Upper lobe of left lung (tissue), 6 donors: Measurements from ENCODE around the gene ADGRF1. TPM values are rescaled to one million over a fixed set of nuclear protein-coding genes. Genes with fewer than 3 reads are reported as not detected.
A peak's percentile ranks its signal among the peaks of the same experiment; 100 is the strongest.

Experiments used
- ATAC-seq, 2 donors: fragments of 200-7000 bp; cut with Tn5 transposase; one replicate each; pipeline ENCODE4 v1.9.1; 2022; ENCODE audit warnings: mild to moderate bottlenecking in 2 of 2, moderate library complexity in 2 of 2; ENCODE audit not compliant: low FRiP score in 2 of 2
- DNase-seq, 2 donors: peaks; one replicate each; pipeline ENCODE4 v3.0.0-alpha.2; 2019 to 2020
- H3K27ac ChIP-seq, 4 donors: fragments of 200-600 bp; sonication (generic); one replicate each; pipeline ENCODE4 v1.5.1; 2016 to 2019
- H3K27me3 ChIP-seq, 4 donors: fragments of 200-600 bp; sonication (generic); one replicate each; pipeline ENCODE4 v1.5.1; 2017 to 2019
- H3K36me3 ChIP-seq, 4 donors: fragments of 200-600 bp; sonication (generic); one replicate each; pipeline ENCODE4 v1.5.1; 2016 to 2019
- H3K4me1 ChIP-seq, 4 donors: fragments of 200-600 bp; sonication (generic); one replicate each; pipeline ENCODE4 v1.5.1; 2018 to 2019
- H3K4me3 ChIP-seq, 4 donors: fragments of 200-600 bp; sonication (generic); one replicate each; pipeline ENCODE4 v1.5.1; 2017 to 2019; ENCODE audit warnings: mild to moderate bottlenecking in 2 of 4, moderate library complexity in 1 of 4
- H3K9me3 ChIP-seq, 4 donors: fragments of 200-600 bp; sonication (generic); one replicate each; pipeline ENCODE4 v1.5.1; 2018 to 2019
- EP300 ChIP-seq, 4 donors: sonication (generic); formaldehyde crosslinking; IDR thresholded peaks; one replicate each; pipeline ENCODE4 v1.5.1; 2017; ENCODE audit warnings: antibody characterized with exemption in 4 of 4, control low read depth in 2 of 4
- POLR2A ChIP-seq, 4 donors: fragments of 450-650 bp; IDR thresholded peaks; one replicate each; pipeline ENCODE4 v1.5.1; 2016 to 2017; ENCODE audit warnings: antibody characterized with exemption in 4 of 4, mild to moderate bottlenecking in 2 of 4
- POLR2AphosphoS5 ChIP-seq, 2 donors: sonication (generic); formaldehyde crosslinking; IDR thresholded peaks; one replicate each; pipeline ENCODE4 v1.5.1; 2017; ENCODE audit warnings: antibody characterized with exemption in 2 of 2
- WGBS, 2 donors: methylation state at CpG; one replicate each; pipeline ENCODE4 v1.1.5; 2017 to 2018; 5-methylcytosine and 5-hydroxymethylcytosine counted together
- total RNA-seq, 6 donors: library from RNA; depleted of rRNA in 4 of 6; stranded (reverse); fragments of >200 nt in 4 of 6; gene quantifications; one replicate each; pipeline versions ENCODE4 v1.1.0 to v1.2.1, GENCODE V29; 2016 to 2021
- TF ChIP-seq, protein P1 (sequence below), 6 experiments: fragments of 450-650 bp in 4 of 6; fragments of 200-600 bp in 2 of 6; sonication (generic) in 2 of 6; IDR thresholded peaks; one replicate each; pipeline ENCODE4 v1.5.1; 2016 to 2019; ENCODE audit warnings: antibody characterized with exemption in 6 of 6
- donor health status: DM: no; HTN: no; CAD: no; lungs with moderate emphysema.
- donor health status: DM: no; HTN: yes; CAD: no; lungs with severe emphysema.

ADGRF1 gene
- total RNA-seq, 6 donors from 2014 or later, result 2.3 to 10.3 (median 7.5) TPM

DNA sequence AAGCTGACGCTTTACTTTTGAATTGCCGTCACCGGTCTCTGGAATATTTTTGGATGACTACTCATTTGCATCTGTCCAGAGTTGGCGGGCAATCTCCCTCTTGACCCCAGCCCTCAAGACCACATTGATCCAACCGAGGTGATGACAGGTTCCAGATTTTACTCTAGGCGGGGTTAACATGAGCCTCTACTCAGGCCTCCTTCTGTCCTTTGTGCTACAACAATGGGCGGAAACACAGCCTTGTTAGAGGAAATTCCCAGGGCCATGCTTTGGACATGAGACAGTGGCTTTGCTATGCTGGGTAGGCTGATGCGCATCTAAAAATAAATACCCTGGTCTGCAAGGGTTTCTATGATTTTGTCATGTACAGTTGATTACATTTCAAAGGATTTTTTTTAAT is 93.4 kb downstream of the ADGRF1 start:
- Histone ChIP-seq H3K9me3 (no peaks in the 10 kb centered on the region), H3K4me1 (peaks cover 43 to 59% (median 51%) of the 10 kb centered on the region in 4 donors), H3K27me3 (no peaks in the 10 kb centered on the region), H3K27ac (peak overlapping the region; percentile 78 to 88 (median 84)), H3K4me3 (no peak overlapping the region), H3K36me3 (no peaks in the 10 kb centered on the region)
- DNase-seq (no peak), ATAC-seq (no peak)
- WGBS, 2 donors, result 55 to 62% methylated on average over 8 of the region's 8 CpGs
- TF ChIP-seq POLR2A (IDR thresholded peaks at IDR 0.05) (no peak), POLR2AphosphoS5 (IDR thresholded peaks at IDR 0.05) (peak; percentile 74 to 86), EP300 (IDR thresholded peaks at IDR 0.05) (peak in 3 of 4 donors; percentile 69 to 92 (median 91))
- TF ChIP-seq, protein P1, sequence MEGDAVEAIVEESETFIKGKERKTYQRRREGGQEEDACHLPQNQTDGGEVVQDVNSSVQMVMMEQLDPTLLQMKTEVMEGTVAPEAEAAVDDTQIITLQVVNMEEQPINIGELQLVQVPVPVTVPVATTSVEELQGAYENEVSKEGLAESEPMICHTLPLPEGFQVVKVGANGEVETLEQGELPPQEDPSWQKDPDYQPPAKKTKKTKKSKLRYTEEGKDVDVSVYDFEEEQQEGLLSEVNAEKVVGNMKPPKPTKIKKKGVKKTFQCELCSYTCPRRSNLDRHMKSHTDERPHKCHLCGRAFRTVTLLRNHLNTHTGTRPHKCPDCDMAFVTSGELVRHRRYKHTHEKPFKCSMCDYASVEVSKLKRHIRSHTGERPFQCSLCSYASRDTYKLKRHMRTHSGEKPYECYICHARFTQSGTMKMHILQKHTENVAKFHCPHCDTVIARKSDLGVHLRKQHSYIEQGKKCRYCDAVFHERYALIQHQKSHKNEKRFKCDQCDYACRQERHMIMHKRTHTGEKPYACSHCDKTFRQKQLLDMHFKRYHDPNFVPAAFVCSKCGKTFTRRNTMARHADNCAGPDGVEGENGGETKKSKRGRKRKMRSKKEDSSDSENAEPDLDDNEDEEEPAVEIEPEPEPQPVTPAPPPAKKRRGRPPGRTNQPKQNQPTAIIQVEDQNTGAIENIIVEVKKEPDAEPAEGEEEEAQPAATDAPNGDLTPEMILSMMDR (IDR thresholded peaks at IDR 0.05), result no peak

Other genes with a start within 250 kb of the ADGRF1 start
- gene MEP1A, start 248.9 kb downstream of the ADGRF1 start, total RNA-seq, result 1 to 10 TPM in 2 of 6 donors, not detected in 4; 1.0 to 1.1 TPM
- gene ADGRF5, start 120.4 kb downstream of the ADGRF1 start, total RNA-seq, result 100 to 1,000 TPM; 107 to 352 (median 215) TPM